Stimulated activated CD8-positive, alpha-beta memory T cell treated with anti-CD3 and anti-CD28 coated beads, Interleukin-12 subunit alpha, Interleukin-12 subunit beta, amount 100 ng/mL, for 4 hours (primary cell): ENCODE data around the gene EHBP1L1.

ENCODE experiments used
- DNase-seq: peaks from one replicate; pipeline ENCODE4 v3.0.0-alpha.2; 2020; ENCODE audit warnings: low read depth

The EHBP1L1 gene

GRCh38 chr11:65595131-65595530 is 19.3 kb downstream of the EHBP1L1 start:
- no peak for DNase-seq

GRCh38 chr11:65595543-65596281 is 19.9 kb downstream of the EHBP1L1 start, which contains the start of gene KCNK7:
Gene KCNK7 (minus strand): TSS chr11:65595800. CDS start chr11:65595772, 28 bp downstream.
- DNase-seq: no peak

GRCh38 chr11:65596520-65596919 is 20.7 kb downstream of the EHBP1L1 start:
- DNase-seq: no peak

- no peak for DNase-seq
Observed at GRCh38 chr11:65598258-65598699, 22.4 kb downstream of the EHBP1L1 start.

GRCh38 chr11:65599216-65599954 is 23.5 kb downstream of the EHBP1L1 start:
- no peak for DNase-seq

- no peak for DNase-seq
Observed at GRCh38 chr11:65599955-65600246, 24.0 kb downstream of the EHBP1L1 start.

- DNase-seq: no peak
Observed at GRCh38 chr11:65604258-65604657, 28.4 kb downstream of the EHBP1L1 start.

GRCh38 chr11:65606876-65607613 is 31.2 kb downstream of the EHBP1L1 start:
- DNase-seq: no peak

GRCh38 chr11:65607614-65608426 is 32.0 kb downstream of the EHBP1L1 start:
- no peak for DNase-seq

GRCh38 chr11:65609229-65609628 is 33.4 kb downstream of the EHBP1L1 start:
- no peak for DNase-seq

GRCh38 chr11:65609665-65610064 is 33.8 kb downstream of the EHBP1L1 start:
- DNase-seq: no peak

- no peak for DNase-seq
Observed at GRCh38 chr11:65610404-65610803, 34.6 kb downstream of the EHBP1L1 start.

- no peak for DNase-seq
Observed at GRCh38 chr11:65611028-65611757, 35.3 kb downstream of the EHBP1L1 start.

- no peak for DNase-seq
Observed at GRCh38 chr11:65611758-65612603, 36.1 kb downstream of the EHBP1L1 start.

GRCh38 chr11:65612691-65613090 is 36.8 kb downstream of the EHBP1L1 start:
- DNase-seq: no peak

GRCh38 chr11:65613091-65613928 is 37.5 kb downstream of the EHBP1L1 start:
- DNase-seq: no peak

GRCh38 chr11:65615229-65615949 is 39.5 kb downstream of the EHBP1L1 start, which contains the start of gene PCNX3:
Gene PCNX3 (plus strand): TSS chr11:65615776. CDS start chr11:65616312, 536 bp downstream.
- peak; percentile 99 for DNase-seq

GRCh38 chr11:65615950-65616574 is 40.2 kb downstream of the EHBP1L1 start:
- DNase-seq: peak; percentile 33
